HL-60 (cell line): ENCODE data around the gene TRIM40.
"Not testable (repeated sequence)": the region's sequence is repeated elsewhere in the genome, so short reads cannot be mapped to it uniquely, and the experiment has no call there.

Experiments used
- DNase-seq, 2 experiments: peaks; one replicate each; pipeline ENCODE4 v3.0.0-alpha.2; 2010 to 2020; ENCODE audit warnings: low read depth in 1 of 2, low spot score in 1 of 2
- H3K27ac ChIP-seq: fragments of 250-450 bp; sonication (Bioruptor Pico); replicated peaks from 2 replicates; pipeline ENCODE4 v1.5.1; 2020; ENCODE audit warnings: mild to moderate bottlenecking, moderate library complexity
- H3K27me3 ChIP-seq: fragments of 250-450 bp; sonication (Bioruptor Pico); 2 replicates; pipeline ENCODE4 v1.5.1; 2021; ENCODE audit warnings: mild to moderate bottlenecking, moderate library complexity; ENCODE audit not compliant: insufficient read depth, poor library complexity, severe bottlenecking
- H3K4me3 ChIP-seq: replicated peaks from 2 replicates; pipeline ENCODE4 v1.5.1; 2011; ENCODE audit warnings: mild to moderate bottlenecking, control low read depth, low read length; ENCODE audit not compliant: insufficient read depth
- GABPA ChIP-seq: IDR thresholded peaks from 2 replicates; pipeline ENCODE4 v1.6.1; 2012; ENCODE audit warnings: low read depth
- POLR2AphosphoS5 ChIP-seq: IDR thresholded peaks from 2 replicates; pipeline ENCODE4 v1.6.1; 2012; ENCODE audit warnings: low read depth
- SPI1 ChIP-seq: IDR thresholded peaks from 2 replicates; pipeline ENCODE4 v1.6.1; 2012; ENCODE audit warnings: low read depth, mild to moderate bottlenecking, borderline replicate concordance
- TF ChIP-seq, protein P1 (sequence below): IDR thresholded peaks from 2 replicates; pipeline ENCODE4 v1.6.1; 2012; ENCODE audit warnings: low read depth; ENCODE audit not compliant: insufficient replicate concordance
- TF ChIP-seq, protein P2 (sequence below): IDR thresholded peaks from one replicate; pipeline ENCODE4 v1.5.1; 2011; ENCODE audit warnings: low read length, control low read depth, inconsistent platforms; ENCODE audit not compliant: insufficient read depth

TRIM40 gene

DNA sequence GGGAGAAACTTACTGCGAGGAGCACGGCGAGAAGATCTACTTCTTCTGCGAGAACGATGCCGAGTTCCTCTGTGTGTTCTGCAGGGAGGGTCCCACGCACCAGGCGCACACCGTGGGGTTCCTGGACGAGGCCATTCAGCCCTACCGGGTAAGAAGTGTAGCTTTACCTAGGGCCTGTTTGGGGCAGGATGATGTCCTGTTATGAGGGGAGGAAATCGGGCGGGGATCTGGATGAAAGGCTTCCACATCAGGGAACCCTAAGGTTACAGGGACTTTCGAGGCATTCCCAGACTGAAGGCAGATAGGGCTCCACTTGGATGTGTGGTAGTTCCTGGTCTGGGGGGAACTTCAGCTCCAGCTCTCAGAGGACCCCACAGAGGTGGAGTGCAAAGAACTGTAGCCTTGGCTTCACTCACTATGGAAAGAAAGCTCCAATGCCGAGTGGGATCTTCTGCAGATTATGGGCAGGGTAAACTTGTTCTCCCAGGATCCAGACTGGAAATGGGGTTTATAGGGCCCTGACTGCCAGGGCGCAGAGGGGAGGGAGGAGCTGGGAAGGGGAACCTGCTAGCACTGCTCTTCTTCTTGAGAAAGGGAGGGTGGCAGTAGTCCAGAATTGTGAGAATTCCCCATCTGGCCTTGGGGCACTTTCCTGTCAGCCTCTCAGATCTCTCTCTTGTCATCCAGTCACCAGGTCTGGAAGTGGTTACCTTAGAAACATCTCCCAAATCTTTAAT, 28.1 kb downstream of the TRIM40 start:
- no peak for DNase-seq
- TF ChIP-seq GABPA (no peak), POLR2AphosphoS5 (no peak), SPI1 (no peak)
- TF ChIP-seq, protein P1, sequence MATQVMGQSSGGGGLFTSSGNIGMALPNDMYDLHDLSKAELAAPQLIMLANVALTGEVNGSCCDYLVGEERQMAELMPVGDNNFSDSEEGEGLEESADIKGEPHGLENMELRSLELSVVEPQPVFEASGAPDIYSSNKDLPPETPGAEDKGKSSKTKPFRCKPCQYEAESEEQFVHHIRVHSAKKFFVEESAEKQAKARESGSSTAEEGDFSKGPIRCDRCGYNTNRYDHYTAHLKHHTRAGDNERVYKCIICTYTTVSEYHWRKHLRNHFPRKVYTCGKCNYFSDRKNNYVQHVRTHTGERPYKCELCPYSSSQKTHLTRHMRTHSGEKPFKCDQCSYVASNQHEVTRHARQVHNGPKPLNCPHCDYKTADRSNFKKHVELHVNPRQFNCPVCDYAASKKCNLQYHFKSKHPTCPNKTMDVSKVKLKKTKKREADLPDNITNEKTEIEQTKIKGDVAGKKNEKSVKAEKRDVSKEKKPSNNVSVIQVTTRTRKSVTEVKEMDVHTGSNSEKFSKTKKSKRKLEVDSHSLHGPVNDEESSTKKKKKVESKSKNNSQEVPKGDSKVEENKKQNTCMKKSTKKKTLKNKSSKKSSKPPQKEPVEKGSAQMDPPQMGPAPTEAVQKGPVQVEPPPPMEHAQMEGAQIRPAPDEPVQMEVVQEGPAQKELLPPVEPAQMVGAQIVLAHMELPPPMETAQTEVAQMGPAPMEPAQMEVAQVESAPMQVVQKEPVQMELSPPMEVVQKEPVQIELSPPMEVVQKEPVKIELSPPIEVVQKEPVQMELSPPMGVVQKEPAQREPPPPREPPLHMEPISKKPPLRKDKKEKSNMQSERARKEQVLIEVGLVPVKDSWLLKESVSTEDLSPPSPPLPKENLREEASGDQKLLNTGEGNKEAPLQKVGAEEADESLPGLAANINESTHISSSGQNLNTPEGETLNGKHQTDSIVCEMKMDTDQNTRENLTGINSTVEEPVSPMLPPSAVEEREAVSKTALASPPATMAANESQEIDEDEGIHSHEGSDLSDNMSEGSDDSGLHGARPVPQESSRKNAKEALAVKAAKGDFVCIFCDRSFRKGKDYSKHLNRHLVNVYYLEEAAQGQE = no peak
- TF ChIP-seq, protein P2, sequence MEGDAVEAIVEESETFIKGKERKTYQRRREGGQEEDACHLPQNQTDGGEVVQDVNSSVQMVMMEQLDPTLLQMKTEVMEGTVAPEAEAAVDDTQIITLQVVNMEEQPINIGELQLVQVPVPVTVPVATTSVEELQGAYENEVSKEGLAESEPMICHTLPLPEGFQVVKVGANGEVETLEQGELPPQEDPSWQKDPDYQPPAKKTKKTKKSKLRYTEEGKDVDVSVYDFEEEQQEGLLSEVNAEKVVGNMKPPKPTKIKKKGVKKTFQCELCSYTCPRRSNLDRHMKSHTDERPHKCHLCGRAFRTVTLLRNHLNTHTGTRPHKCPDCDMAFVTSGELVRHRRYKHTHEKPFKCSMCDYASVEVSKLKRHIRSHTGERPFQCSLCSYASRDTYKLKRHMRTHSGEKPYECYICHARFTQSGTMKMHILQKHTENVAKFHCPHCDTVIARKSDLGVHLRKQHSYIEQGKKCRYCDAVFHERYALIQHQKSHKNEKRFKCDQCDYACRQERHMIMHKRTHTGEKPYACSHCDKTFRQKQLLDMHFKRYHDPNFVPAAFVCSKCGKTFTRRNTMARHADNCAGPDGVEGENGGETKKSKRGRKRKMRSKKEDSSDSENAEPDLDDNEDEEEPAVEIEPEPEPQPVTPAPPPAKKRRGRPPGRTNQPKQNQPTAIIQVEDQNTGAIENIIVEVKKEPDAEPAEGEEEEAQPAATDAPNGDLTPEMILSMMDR = no peak
- Histone ChIP-seq H3K4me3 (no peak overlapping the region), H3K27me3 (peaks cover 12% of the 10 kb centered on the region), H3K27ac (no peak overlapping the region)

DNA sequence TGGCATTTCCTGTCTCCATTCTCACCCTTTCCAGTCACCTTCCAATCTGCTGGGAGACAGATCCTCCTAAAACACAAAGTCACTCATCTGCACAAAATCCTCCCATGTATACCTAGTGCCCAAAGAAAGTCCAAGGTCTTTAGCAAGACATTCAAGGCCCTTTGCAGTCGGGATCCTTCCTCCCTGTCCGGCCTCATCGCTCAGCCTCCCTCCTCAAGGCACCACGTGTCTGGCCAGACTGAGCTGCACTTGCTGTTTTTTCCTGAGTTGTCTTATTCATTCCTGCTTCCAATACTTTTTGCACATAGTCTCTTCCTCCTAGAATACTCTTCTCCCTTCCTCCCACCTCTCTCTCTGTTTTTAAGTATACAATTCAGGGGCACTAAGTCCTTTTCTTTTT, 28.8 kb downstream of the TRIM40 start:
- Histone ChIP-seq H3K4me3 (no peak overlapping the region), H3K27me3 (peaks cover 13% of the 10 kb centered on the region), H3K27ac (no peak overlapping the region)
- DNase-seq = no peak
- TF ChIP-seq SPI1 = no peak
- no peak for TF ChIP-seq GABPA
- TF ChIP-seq, protein P1 = no peak
- no peak for TF ChIP-seq POLR2AphosphoS5
- TF ChIP-seq, protein P2 = no peak

DNA sequence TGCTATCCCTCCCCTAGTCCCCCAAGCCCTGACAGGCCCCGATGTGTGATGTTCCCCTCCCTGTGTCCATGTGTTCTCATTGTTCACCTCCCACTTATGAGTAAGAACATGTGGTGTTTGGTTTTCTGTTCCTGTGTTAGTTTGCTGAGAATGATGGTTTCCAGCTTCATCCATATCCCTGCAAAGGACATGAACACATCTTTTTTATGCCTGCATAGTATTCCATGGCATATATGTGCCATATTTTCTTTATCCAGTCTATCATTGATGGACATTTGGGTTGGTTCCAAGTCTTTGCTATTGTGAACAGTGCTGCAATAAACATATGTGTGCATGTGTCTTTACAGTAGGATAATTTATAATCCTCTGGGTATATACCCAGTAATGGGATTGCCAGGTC, 29.3 kb downstream of the TRIM40 start:
- not testable (repeated sequence) for DNase-seq, H3K4me3 ChIP-seq, H3K27ac ChIP-seq
- H3K27me3 ChIP-seq = peaks cover 15% of the 10 kb centered on the region

DNA sequence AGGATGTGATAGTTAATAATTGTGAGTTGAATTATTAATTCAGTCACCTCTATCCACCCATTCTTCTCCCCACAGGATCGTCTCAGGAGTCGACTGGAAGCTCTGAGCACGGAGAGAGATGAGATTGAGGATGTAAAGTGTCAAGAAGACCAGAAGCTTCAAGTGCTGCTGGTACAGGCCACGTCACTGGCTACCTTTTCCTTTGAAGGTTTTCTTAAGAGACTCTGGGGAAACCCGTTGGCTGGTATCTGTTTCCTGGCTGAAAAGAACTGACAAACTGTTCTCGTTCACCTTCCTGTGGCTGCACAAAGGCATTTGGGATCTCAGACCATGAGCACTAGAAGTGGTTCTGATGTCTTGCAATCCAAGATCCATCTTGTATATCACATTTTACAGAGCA, 31.2 kb downstream of the TRIM40 start:
- Histone ChIP-seq H3K27ac (no peak overlapping the region), H3K27me3 (peaks cover 29% of the 10 kb centered on the region)
- TF ChIP-seq GABPA (no peak), SPI1 (no peak), POLR2AphosphoS5 (no peak)
- TF ChIP-seq, protein P1 = no peak

More for the DNA sequence above, 31.2 kb downstream of the TRIM40 start:
- DNase-seq = no peak
- no peak overlapping the region for H3K4me3 ChIP-seq
